CD4-positive, alpha-beta T cell treated with Interferon gamma for 1 hour (primary cell): ENCODE results near the gene PCDHGC5.

Experiments
- DNase-seq: peaks from one replicate; pipeline ENCODE4 v3.0.0-alpha.2; 2020

The PCDHGC5 gene

DNA sequence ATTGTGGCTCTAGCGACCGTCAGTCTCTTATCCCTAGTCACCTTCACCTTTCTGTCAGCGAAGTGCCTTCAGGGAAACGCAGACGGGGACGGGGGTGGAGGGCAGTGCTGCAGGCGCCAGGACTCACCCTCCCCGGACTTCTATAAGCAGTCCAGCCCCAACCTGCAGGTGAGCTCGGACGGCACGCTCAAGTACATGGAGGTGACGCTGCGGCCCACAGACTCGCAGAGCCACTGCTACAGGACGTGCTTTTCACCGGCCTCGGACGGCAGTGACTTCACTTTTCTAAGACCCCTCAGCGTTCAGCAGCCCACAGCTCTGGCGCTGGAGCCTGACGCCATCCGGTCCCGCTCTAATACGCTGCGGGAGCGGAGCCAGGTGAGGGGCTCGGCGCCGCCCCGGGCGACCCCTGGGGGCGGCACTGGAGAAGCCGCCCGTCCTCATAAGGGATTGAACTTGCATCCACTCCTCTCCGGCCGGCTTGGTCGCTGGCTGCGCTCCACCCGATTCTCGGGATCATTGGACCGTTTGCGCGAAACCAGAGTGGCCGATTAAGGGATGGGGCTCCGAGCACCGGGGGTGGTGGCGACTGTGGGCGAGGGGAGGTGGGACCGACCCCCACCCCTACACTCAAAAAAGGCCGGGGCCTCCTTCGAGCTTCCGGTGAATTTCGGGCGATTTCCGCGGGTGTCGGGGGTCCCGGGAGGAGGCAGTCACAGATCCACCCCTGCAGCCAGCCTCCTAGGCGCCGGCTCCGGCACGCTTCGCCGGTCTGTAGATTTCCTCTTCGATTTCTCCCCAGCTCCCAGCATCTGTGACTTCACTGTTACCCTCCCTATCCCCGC is 2.7 kb downstream of the PCDHGC5 start:
- DNase-seq: no peak

- no peak for DNase-seq
Observed at GRCh38 chr5:141492168-141492885, 3.4 kb downstream of the PCDHGC5 start.

DNA sequence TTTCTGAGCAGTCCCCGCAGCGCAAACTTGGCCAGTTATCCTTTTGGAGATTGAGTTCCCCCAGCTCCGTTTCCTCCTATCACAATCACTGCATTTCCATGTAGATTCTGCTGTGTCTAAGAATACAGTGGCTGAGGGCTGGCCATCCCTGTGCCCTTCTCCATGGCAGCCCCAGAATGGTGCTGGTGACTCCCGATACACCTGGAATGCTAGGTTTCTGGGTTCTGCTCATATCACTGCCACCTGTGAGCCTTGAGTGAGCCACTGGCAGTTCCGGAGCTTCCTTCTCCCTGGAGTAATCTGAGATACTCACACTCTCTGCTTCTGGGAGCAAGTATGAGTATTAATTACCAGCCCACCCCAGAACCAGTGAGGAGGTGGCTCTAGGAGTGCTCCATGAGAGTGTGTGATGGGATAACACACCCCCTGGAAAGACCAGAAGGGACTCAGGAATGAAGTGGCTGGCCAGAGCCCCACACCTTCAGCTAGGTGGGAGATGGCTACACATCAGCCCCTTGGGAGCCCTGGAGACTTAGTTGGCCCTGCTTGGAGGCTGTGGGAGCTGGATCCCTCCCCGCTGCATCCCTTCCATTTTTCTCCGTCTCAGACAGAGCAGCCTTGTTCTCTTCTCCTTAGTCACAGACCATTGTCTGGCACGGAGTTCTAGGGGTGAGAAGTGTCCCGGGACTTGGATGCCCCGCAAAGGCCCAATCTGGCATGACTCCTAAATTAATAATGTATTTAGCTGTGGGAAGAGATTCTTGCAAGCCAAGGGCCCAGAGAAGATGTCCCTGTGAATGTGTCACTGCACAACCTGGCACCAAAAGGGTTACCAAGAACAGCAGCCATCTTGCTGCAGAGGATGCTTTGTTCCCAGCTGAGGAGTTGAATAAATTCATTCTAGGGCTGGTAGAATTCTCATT is 4.9 kb downstream of the PCDHGC5 start:
- DNase-seq: no peak

GRCh38 chr5:141494761-141495452 is 6.0 kb downstream of the PCDHGC5 start:
- DNase-seq: no peak

- DNase-seq: no peak
Observed at GRCh38 chr5:141495453-141495811, 6.6 kb downstream of the PCDHGC5 start.

DNA sequence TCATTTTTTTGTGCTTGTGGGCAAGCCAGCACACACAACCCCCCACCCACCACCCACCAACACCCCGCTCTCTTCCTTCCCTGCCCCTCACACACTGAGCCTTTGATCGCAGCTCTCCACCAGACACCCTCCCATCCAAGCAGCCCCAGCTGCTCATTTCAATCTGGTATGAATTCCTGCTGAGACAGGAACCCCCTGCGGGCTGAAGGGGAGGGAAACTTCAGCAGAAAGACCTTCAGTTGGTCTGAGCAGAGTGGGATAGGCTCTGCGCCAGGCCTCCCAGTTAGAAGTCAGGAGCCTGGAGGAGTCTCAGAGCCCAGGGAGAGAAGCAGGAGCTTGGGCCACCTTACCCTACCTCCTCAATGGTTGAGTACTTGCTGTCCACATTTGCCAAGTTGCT is 7.2 kb downstream of the PCDHGC5 start:
- no peak for DNase-seq

DNA sequence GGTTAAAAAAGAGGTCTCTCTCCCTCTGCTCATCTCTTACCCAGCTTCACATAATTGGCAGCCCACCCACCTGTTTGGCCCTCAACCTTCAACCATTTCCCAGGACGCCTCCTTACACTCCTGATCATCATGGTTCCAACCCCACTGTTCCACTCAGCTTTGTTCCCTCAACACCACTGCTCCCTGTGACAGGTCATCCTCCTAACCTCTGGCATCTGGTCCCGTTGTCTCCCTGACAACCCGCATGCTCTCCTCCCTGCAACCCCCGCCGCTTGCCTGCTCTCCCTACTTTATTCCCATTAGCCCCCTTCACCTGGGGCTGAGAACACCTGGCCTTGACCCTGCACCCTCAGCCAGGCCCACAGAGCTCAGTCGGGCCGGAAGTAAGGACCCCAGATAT is 12.9 kb downstream of the PCDHGC5 start:
- DNase-seq: no peak

- no peak for DNase-seq
Observed at GRCh38 chr5:141503681-141504080, 14.8 kb downstream of the PCDHGC5 start.

GRCh38 chr5:141504216-141504615 is 15.3 kb downstream of the PCDHGC5 start:
- DNase-seq: no peak

- DNase-seq: no peak
Observed at GRCh38 chr5:141506381-141507155, 17.7 kb downstream of the PCDHGC5 start.

GRCh38 chr5:141507387-141508091 is 18.7 kb downstream of the PCDHGC5 start:
- no peak for DNase-seq

- no peak for DNase-seq
Observed at GRCh38 chr5:141508440-141508797, 19.5 kb downstream of the PCDHGC5 start.

DNA sequence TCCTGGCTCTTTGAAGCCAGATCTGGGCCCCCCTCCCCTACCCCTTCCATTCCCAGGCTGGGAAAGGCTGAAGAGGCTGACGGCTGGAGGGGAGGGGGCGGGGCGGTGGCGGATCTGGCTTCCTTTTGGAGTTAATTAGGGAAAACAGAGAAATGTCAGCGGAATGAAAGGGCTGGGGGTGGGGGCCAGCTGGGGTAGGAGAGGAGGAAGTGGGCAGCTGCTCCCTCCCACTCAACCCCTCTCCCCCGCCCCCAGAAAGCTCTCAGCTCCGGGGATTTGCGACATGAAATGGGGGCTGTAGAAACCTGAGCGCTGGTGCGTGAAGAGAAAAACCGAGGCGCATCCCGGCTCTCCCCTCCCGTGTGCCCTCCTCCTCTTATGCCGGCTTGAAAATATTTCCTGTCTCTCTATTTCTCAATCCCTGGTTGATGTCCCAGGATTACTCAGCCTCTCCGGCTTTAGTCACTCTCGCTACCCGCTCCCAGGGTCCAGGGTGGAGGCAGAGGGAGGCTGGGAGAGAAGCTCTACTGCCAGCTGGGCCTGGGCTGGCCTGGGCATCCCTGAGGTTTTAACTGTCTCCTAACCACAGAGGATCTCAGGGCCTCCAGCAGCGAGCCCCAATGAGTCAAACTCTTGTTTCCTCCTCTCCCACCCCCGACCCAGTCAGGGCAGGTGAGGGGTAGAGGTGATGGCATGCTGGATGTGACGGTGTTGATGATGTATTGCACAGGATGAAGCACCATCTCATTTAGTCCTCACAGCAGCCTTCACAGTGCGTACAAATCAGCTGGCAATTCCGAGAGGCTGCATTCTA is 20.1 kb downstream of the PCDHGC5 start:
- DNase-seq: no peak

DNA sequence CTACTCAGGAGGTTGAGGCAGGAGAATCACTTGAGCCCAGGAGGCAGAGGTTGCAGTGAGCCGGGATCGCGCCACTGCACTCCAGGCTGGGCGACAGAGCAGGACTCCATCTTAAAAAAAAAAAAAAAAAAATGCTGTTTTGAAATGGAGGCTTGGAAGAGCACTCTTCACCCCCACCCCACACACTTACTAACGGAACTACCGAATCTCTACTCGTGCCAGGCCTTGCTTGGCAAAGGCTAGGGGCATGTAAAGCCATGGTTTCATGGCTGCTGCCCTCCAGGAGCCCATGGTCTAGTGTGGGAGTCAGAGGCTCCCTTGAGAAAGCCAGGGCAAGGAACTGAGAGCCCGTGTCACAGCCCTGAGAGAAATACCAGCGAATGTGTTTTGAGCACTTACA is 21.3 kb downstream of the PCDHGC5 start:
- DNase-seq: no peak

DNA sequence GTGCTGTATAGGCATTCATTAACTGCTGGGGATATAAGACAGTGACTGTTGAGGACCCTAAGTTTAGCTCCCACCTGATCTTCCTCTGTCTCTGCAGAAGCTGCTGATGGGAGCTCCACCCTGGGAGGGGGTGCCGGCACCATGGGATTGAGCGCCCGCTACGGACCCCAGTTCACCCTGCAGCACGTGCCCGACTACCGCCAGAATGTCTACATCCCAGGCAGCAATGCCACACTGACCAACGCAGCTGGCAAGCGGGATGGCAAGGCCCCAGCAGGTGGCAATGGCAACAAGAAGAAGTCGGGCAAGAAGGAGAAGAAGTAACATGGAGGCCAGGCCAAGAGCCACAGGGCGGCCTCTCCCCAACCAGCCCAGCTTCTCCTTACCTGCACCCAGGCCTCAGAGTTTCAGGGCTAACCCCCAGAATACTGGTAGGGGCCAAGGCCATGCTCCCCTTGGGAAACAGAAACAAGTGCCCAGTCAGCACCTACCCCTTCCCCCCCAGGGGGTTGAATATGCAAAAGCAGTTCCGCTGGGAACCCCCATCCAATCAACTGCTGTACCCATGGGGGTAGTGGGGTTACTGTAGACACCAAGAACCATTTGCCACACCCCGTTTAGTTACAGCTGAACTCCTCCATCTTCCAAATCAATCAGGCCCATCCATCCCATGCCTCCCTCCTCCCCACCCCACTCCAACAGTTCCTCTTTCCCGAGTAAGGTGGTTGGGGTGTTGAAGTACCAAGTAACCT is 22.1 kb downstream of the PCDHGC5 start:
- DNase-seq: peak; percentile 33

GRCh38 chr5:141511771-141512325 is 23.0 kb downstream of the PCDHGC5 start:
- no peak for DNase-seq

DNA sequence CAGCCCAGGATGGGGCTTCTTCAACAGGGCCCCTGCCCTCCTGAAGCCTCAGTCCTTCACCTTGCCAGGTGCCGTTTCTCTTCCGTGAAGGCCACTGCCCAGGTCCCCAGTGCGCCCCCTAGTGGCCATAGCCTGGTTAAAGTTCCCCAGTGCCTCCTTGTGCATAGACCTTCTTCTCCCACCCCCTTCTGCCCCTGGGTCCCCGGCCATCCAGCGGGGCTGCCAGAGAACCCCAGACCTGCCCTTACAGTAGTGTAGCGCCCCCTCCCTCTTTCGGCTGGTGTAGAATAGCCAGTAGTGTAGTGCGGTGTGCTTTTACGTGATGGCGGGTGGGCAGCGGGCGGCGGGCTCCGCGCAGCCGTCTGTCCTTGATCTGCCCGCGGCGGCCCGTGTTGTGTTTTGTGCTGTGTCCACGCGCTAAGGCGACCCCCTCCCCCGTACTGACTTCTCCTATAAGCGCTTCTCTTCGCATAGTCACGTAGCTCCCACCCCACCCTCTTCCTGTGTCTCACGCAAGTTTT is 23.6 kb downstream of the PCDHGC5 start:
- peak; percentile 75 for DNase-seq

- no peak for DNase-seq
Observed at GRCh38 chr5:141512911-141513626, 24.2 kb downstream of the PCDHGC5 start.
